Renal pelvis (tissue), 4 donors: ENCODE measurements around the gene BAHCC1. TPM values are rescaled to one million over a fixed set of nuclear protein-coding genes. Genes with fewer than 3 reads are reported as not detected.

Source experiments
- DNase-seq: peaks from one replicate; pipeline ENCODE4 v3.0.0-alpha.2; 2013
- polyA plus RNA-seq, 3 donors: library from polyadenylated mRNA; unstranded; fragments of 120-200 nt; gene quantifications; one replicate each; pipeline ENCODE4 v1.2.1, GENCODE V29; 2013; ENCODE audit not compliant: insufficient read length in 3 of 3

BAHCC1 gene
- polyA plus RNA-seq, 3 donors = 21.2 to 33.0 (median 24.5) TPM

GRCh38 chr17:81479175-81480071 is 84.2 kb downstream of the BAHCC1 start:
- no peak for DNase-seq

- DNase-seq = no peak
Measured at GRCh38 chr17:81480140-81481072, 85.1 kb downstream of the BAHCC1 start.

GRCh38 chr17:81481073-81481799 is 86.0 kb downstream of the BAHCC1 start:
- DNase-seq = peak; percentile 88

DNA sequence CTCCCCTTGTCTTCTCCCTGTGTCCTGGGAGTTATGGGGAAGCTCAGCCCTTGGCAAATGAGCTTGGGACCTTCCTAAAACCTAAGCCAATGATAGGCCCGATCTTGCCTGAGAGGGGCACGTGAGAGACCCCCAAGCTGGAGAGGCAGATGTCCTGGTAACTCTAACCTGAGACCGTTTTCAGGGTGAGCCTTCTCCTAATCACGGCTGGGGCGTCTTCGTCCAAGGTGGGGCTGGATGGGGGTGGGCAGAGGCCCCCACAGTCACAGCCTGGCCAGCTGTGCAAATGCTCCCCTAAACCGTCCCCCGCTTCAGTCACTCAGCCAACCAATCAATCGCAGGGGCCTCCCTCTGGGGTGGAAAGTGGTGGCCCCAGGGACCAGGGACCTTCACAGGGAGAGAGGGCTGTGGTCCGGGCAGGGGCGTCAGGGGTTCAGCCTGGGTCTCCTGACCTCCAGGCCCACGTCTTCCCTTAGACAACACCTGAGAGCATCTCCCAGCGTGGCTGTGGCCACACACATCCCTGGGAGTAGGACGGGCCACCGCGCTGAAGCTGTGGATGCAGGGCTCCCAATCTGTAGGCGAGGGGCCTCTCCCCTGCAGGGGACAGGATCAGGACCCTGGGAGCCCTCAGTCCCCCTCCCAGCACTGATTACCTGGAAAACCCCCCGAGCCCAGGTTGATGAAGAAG is 86.7 kb downstream of the BAHCC1 start:
- no peak for DNase-seq

GRCh38 chr17:81482673-81483072 is 87.4 kb downstream of the BAHCC1 start:
- no peak for DNase-seq

GRCh38 chr17:81483085-81483861 is 88.0 kb downstream of the BAHCC1 start:
- DNase-seq = no peak

DNA sequence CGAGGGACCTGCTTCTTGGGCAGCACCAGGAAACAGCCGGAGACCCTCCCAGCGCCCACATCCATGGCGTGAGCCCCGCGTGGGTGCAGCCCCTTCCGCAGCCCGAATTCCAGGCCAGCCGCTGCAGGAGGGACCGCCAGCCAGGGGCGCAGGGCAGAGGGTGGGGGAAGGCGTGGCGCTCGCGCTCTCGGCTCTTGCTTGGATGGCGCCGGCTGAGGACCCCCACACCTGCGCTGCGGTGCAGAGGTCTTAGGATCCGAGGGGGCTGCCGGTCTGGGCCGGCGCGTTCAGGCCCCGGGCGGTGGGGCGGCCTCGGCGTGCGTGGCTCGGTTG is 88.6 kb downstream of the BAHCC1 start:
- DNase-seq = no peak

DNA sequence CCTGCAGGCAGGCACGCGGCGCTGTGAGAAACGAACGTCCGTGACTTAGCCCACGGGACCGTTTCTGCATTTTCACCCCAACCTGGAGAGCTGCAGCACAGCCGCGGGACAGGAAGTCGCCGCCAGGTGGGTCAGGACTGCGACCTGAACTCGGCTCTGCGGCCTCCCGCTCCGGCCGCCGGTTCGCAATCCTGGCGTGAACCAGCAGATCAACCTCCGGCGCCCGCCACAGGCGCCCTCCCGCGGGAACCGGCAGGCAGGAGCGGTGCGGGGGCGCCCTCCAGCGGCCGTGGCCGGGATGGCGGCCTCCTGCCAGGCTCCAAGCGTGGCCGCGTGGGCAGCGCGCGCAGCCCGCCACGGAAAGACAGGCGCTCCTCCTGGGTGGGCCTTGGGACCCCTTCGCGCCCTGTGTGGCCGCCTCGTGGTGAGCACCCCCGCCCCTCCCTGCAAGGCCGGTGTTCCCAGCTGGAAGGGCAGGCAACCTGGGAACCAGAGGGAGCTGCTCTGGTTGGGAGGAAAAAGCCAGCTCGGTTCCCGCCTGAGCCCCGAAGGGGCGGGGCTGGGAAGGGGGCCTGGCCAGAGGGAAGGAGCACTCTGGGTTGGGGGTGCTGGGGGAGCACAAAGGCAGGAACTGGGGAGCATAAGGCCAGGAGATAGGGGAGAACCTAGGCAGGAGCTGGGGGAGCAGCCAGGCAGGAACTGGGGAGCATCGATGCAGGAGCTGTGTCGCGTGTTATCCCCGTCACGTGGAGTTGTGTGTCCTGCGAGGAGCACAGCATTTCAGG is 89.1 kb downstream of the BAHCC1 start:
- peak; percentile 85 for DNase-seq

DNA sequence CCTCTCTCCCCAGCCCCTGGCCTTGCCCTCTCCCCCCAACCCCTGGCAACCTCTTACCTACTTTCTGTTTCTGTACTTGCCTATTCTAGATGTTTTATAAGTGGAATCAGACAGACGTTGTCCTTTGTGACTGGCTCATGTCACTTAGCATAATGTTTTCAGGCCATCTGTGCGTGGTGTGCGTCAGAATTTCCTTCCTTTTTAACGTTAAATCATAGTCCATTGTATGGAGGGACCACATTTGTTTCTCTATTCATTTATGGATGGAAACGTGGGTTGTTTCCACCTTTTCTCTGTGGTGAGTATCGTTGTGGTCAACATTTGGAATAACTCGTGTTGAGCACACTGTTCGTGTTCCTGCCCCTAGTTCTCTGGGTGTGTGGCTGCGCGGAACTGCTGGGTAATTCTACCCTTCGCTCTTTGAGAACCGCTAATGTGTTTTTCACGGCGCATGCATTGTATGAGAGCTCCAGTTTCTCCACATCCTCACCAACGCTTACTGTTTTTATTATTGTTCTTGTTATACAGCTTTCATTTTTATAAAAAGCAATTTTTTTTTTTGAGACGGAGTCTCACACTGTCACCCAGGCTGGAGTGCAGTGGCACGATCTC is 91.0 kb downstream of the BAHCC1 start:
- DNase-seq = no peak

DNA sequence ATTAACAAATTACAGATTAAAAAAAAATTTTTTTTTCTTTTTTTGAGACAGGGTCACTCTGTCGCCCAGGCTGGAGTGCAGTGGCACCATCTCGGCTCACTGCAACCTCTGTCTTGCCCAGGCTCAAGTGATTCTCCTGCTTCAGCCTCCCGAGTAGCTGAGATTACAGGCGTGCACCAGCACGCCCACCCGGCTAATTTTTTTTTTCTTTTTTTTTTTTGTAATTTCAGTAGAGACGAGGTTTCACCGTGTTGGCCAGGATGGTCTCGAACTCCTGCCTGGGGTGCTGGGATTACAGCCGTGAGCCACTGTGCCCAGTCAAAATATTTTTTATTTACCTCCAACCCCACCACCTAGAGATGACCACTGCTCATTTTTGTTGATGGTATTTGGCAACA is 91.8 kb downstream of the BAHCC1 start:
- no peak for DNase-seq

GRCh38 chr17:81487487-81488275 is 92.4 kb downstream of the BAHCC1 start:
- DNase-seq = peak; percentile 83

GRCh38 chr17:81488276-81488860 is 93.1 kb downstream of the BAHCC1 start:
- no peak for DNase-seq

GRCh38 chr17:81489012-81489997 is 94.0 kb downstream of the BAHCC1 start:
- no peak for DNase-seq

- no peak for DNase-seq
Measured at GRCh38 chr17:81489998-81490992, 95.0 kb downstream of the BAHCC1 start.

GRCh38 chr17:81491181-81491581 is 95.9 kb downstream of the BAHCC1 start:
- no peak for DNase-seq

DNA sequence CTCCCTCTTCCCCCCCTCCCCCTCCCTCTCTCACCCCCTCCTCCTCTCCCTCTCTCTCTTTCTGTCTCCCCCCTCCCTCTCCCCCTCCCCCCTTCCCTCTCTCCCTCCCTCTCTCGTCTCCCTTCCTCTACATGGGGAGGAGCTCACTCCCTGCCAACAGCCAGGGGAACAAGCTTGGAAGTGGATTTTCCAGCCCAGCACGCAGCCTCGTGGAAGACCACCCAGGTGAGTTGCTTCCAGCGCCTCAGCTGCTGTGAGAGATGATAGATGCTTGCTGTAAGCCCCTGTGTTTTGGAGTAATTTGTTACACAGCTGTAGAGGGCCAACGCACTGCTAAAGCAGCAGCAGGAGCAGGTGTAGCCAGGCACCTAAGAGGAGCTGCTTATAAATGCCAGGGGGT is 96.5 kb downstream of the BAHCC1 start:
- no peak for DNase-seq
